CD4-positive, alpha-beta T cell treated with Interferon alpha-2 for 1 hour (primary cell): Measurements from ENCODE around the gene PAWR.
A peak's percentile ranks its signal among the peaks of the same experiment; 100 is the strongest.
"Not testable (repeated sequence)": the region's sequence is repeated elsewhere in the genome, so short reads cannot be mapped to it uniquely, and the experiment has no call there.

Source experiments
- DNase-seq, 2 donors: peaks; one replicate each; pipeline ENCODE4 v3.0.0-alpha.2; 2020 to 2022

Gene PAWR

DNA sequence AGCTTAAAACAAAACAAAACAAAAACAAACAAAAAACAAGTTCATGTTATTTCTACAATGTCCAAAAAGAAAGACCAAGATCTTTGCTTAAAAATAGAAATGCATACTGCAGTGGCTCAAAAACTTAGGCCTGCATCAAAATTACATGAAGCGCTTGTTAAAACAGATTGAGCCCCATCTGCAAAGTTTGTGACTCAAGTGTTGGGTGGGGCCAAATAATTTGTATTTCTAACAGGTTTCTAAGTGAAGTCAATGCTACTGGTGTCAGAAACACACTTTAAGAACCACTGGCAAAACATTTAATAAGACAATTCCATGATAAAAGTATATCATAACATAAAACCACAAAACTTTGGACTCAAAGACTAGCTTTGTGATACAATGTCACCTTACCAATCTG is 105.6 kb downstream of the PAWR start:
- DNase-seq: no peak

DNA sequence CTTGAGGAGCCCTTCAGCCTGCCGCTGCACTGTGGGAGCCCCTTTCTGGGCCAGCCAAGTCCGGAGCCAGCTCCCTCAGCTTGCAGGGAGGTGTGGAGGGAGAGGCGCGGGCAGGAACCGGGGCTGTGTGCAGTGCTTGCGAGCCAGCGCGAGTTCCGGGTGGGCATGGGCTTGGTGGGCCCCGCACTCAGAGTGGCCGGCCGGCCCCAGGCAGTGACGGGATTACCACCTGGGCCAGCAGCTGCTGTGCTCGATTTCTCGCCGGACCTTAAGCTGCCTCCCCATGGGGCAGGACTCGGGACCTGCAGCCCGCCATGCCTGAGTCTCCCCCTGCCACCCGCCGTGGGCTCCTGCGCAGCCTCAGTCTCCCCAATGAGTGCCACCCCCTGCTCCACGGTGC is 116.9 kb downstream of the PAWR start:
- DNase-seq: no peak

DNA sequence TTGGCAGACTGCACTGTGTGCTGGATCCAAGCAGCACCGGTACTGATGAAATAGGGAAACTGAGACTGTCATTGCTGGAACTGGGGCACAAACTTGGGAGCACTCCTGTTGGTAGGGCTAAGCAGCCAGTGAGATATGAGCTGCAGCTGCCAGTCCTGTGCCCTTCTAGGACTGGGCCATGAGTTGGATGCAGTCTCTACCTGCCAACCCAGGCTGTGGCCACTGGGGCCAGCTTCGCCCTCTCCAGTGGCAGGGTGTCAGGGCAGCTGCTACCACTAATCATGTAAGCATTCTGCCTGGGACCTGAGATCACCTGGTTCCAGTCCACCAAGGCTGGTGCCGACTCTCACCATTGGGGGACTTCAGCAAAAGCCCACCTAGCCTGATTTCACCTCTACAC is 121.1 kb downstream of the PAWR start:
- no peak for DNase-seq

DNA sequence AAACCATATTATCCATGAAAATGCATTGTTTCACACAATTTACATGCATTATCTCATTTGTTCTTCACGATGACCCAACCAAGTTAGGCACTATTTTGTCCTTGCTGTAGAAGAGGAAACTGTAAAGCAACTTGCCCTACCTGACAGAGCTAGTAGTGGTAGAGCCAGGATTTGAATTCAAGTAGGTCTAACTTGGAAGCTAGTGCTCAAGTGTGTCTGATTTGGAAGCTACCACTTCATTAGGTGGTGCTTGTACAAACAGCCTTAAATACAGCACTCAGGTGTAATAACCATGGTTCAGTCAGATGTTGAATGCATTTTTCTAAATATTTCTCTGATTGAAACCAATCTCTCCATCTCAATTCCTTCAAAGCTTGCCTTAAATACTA is 123.6 kb downstream of the PAWR start:
- no peak for DNase-seq

DNA sequence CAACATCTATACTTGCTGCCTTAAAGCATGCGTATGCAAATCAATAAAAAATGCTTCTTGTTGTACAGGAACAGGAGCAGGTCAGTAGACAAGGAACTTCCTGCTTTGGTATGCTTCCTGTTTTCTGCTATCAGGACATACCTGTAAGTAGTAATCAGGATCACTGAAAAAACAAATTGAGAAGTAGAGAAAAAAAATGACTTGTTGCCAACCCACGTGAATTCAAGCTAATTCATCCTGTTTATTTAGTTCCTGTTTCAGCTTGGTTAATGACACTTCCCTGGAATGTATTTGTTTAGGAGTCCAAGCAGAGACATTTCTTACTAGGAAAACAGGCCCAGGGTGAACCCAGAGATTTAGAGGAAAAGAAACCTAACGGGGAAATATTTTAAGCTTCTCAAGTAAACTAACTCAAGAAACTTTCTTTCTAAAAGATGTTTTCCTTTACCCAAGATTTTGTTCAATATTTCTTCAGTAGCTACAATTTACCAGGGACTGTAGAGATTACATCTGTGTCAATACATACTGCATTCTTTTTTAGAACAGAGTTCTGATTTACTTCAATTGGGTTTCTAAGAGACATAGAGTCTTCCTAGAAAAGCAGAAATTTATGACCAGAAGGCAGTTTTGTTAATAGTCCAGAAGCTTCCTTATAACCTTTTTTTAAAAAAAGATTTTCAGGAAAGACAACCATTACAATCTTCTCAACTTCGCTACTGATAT is 124.2 kb downstream of the PAWR start:
- DNase-seq: no peak

DNA sequence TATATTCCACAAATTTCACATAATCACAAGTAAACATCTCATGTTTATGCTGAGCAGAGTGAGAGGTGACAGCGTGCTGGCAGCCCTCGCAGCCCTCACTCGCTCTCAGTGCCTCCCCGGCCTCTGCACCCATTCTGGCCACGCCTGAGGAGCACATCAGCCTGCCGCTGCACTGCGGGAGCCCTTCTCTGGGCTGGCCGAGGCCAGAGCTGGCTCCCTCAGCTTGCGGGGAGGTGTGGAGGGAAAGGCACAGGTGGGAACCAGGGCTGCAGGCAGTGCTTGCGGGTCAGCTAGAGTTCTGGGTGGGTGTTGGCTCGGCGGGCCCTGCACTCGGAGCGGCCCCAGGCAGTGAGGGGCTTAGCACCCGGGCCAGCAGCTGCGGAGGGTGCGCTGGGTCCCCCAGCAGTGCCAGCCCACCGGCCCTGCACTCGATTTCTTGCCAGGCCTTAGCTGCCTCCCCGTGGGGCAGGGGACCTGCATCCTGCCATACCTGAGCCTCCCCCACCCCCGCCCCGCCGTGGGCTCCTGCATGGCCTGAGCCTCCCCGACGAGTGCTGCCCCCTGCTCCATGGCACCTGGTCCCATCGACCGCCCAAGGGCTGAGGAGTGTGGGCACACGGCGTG is 125.9 kb downstream of the PAWR start:
- DNase-seq: not testable (repeated sequence)

DNA sequence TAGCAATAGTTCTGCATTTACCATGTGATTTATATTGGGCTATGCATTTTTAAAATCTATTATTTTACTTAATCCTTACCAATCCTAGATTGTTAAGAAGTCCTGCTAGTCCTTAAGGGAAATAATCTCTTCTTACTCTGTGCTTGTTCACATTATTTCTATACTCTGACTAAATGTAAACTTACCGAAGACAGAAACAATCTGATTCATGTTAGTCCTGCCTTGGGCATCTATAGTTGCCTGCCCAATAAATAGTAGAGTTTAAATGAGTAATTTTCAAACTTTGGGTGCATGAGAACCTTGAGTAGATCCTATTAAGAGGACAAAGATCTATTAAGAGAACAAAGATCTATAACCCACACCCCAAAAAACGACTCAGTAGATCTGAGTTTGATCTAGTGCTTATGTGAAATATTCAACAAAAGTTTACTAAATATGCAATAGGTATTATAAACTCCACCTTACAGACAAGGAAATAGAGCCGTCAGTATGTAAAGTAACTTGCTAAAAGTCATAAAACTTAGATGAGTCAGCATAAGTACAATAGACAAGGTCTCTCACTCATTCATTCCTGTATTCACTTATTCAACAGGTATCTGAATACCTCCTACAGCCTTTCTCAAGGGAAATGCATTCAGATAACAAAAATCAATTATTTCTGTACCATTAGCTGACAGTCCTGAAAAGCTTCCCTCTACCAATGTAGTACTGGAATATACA is 127.6 kb downstream of the PAWR start:
- no peak for DNase-seq

DNA sequence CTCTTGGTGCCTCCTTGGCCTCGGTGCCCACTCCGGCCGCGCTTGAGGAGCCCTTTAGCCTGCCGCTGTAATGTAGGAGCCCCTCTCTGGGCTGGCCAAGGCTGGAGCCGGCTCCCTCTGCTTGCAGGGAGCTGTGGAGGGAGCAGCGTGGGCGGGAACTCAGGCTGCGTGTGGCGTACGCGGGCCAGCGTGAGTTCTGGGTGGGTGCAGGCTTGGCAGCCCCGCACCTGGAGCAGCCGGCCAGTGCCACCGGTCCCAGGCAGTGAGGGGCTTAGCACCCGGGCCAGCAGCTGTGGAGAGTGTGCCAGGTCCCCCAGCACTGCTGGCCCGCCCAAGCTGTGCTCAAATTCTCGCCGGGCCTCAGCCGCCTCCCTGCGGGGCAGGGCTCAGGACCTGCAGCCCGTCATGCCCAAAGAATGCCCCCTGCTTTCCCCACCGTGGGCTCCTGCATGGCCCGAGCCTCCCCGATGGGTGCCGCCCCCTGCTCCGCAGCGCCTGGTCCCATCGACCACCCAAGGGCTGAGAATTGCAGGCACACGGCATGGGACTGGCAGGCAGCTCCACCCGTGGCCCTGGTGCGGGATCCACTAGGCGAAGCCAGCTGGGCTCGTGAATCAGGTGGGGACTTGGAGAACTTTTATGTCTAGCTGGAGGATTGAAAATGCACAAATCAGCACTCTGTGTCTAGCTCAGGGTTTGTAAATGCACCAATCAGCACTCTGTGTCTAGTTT is 129.2 kb downstream of the PAWR start:
- DNase-seq: no peak

DNA sequence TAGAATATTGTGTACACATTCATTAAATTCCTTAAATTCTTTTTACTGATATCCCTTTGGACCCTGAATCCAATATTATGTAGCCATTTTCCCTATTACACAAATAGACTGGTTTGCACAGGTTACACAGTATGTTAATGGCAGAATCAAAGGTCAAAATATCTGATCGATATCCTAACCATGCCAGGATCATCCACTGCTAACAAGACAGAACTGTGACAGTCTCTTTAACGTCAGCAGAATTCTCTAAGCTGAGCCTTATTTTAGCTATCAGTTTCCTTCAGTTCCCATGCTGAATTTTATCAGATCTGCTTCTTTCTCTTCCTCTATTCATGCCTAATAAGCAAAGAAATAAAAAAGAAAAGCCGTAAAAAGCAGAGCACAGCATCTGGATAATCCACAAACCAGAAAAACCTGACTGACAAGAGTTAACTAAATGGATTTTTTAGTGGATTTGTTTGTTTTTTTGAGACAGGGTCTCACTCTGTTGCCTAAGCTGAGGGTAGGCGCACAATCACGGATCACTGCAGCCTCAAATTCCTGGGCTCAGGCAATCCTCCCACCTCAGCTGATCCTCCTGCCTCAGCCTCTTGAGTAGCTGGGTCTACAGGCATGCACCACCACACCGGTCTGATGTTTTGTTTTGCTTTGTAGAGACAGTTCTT is 130.4 kb downstream of the PAWR start:
- no peak for DNase-seq

DNA sequence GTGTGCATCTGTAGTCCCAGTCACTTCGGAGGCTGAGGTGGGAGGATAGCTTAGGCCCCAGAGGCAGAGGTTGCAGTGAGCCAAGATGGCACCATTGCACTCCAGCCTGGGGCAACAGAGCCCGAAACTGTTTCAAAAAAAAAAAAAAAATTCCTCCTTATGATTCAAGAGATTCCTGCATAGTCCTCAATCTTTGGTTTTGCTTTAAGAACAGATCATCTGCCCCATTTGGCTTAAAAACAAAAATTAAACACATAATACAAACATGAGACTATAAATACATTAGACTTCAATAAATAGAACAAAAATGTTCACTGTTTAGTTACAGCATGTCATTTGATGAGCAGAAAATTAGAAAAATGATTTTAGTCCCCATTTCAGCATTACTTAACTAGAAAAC is 131.2 kb downstream of the PAWR start:
- no peak for DNase-seq

DNA sequence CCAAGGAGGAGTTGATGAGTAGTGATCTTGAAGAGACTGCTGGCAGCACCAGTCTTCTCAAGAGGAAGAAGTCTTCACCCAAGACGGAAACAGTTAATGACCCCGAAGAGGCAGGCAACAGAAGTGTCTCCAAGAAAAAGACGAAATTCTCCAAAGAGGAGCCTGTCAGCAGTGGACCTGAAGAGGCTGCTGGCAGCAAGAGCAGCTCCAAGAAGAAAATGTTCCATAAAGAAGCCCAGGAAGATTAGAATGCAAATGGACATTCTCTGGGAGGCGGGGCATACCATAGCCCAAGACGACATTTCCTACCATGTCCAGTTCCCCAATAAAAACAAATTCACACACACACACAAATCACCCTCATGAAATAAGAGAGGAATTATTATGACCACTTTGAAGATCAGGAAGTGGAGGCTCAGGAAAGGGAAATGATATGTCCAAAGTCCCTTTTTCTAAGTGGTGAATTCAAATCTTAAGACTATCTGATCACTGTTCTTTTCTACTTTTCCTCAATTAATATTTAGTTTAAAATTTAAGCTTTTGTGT is 131.8 kb downstream of the PAWR start:
- DNase-seq: no peak

DNA sequence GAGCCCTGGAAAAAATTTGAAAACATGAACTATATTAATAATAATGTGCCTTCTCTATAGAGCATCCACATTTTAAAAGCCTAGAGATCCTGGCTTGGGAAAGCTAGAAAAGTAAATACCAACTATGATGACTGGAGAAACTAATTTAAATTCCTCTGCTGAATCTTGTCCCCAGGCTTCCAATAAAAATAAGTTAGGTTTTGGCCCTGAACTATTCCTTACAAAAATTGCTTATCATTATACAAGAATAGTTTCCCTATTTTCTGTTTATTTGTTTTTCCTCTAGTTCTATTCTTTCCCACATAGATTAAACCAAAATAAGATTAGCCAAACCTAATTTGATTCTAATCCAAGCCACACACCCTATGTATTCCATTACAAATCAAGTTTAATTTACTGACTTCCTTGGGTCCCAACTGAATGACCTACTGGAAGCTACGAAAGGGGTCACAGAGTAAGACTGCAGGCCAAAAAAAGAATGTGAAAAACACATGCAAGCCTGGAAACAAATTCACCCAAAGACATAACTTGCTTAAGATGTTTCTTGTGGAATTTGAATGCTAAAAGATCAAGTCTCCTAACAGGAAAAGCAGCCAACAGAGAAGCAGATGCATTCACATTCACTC is 133.0 kb downstream of the PAWR start:
- no peak for DNase-seq

DNA sequence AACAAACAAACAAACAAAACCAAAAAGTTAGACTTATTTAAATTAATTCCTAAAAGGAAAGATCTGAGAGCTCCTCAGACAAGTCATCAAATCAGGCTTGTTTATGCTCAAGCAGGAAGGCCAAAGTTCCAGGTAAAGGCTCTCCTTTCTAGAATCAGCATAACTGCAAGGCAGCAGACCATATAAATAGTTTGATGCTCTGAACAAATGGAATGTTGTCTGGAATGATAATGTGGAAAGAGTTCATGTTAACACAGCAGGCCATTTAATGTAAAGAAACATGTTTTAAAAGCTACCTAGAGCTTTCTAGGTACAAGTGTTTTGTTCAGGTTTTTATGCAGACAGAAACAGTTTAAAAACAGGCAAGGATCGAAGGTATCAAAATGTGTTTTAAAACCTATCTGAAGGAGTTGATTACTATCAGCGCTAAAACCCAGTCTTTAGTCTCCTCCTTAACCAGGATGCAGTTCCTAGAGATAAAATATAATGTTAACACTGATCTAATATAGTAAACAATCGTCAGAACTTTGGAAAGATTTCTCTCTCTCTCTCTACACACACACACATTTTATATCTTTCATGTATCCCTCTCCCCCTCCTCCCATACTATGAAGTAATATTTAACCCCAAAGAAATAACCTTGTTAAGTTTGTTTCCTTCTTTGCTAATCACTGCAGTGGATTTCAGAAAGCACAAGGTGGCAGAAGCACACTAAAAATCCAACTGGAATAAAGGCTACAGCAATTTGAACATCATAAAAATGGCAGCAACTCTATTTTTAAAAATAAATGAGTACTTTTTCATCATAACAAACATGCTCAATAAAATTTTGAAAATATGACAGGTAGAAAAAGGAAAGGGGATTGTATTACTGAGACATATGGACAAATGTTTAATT is 135.5 kb downstream of the PAWR start:
- peak in 1 of 2 donors; percentile 6 for DNase-seq

DNA sequence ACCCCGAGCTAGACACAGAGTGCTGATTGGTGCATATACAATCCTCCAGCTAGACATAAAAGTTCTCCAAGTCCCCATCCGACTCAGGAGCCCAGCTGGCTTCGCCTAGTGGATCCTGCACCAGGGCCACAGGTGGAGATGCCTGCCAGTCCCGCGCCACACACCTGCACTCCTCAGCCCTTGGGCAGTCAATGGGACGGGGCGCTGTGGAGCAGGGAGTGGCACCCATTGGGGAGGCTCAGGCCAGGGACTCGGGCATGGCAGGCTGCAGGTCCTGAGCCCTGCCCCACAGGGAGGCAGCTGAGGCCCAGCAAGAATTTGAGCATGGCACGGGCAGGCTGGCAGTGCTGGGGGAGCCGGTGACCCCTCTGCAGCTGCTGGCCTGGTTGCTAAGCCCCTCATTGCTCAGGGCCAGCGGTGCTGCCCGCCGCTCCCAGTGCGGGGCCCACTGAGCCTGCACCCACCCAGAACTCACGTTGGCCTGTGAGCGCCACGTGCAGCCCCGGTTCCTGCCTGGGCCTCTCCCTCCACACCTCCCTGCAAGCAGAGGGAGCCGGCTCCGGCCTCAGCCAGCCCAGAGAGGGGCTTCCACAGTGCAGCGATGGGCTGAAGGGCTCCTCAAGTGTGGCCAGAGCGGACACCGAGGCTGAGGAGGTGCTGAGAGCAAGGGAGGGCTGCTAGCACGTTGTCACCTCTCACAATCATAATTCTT is 136.7 kb downstream of the PAWR start:
- no peak for DNase-seq

DNA sequence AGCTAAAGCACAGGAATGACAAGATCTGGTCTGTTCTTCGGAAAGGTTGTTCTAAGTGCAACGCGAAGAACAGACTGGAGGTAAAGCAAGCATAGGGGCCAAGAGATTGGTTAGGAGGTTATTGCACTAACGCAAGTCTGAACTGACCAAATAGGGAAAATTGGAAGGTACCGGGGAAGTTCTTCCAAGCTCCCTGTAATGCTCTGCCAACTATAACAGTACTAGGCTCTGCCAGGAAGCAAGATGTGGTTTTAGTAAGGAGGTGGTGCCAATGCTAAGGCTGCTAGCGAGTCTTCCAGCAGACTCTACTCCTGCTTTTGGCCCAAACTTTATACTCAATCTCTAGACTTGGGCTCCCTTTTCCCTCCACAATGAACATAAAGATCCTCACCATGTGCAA is 138.6 kb downstream of the PAWR start:
- DNase-seq: no peak

DNA sequence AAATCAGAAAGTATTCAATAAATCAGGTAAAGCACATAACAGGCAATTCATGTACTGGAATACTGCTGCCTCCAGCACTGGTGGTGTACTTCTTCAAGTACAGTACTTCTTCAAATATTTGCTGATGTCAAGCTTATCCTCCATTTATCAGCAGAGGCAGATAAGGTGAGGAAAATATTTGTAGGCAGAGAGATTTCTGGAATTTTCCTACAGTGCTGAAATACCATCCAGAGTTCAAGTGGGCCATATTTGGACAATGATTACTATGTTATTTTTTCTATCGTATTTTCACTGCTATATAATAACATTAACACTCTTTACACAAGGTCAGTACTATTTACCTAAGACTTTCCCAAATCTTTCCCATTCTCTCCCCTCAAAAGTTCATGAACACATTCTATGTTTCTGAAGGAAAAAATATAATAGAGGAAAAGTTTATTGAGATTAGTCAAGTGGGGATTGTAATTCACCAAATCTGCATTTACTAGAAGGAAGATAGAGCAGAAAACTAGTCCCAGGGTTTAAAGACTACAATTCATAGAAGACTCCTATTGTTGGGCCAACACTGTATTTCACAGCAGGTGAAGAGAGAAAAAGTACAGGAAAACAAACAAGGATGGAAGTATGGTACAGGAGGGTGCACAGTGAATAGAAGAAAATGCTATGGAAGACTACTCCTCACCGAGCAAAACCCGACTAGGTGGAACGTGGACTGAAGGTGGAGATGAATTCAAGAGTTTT is 141.1 kb downstream of the PAWR start:
- DNase-seq: no peak

DNA sequence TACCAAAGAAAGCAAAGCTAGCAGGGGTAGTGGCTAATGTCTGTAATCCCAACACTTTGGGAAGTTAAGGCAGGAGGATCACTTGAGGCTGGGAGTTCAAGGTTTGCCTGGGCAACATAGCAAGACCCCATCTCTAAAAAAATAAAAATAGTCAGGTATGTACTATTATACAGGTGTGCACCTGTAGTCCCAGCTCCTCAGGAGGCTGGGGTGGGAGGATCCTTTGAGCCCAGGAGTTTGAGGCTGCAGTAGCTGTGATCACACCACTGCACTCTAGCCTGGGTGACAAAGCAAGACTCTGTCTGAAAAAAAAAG is 142.2 kb downstream of the PAWR start:
- no peak for DNase-seq

DNA sequence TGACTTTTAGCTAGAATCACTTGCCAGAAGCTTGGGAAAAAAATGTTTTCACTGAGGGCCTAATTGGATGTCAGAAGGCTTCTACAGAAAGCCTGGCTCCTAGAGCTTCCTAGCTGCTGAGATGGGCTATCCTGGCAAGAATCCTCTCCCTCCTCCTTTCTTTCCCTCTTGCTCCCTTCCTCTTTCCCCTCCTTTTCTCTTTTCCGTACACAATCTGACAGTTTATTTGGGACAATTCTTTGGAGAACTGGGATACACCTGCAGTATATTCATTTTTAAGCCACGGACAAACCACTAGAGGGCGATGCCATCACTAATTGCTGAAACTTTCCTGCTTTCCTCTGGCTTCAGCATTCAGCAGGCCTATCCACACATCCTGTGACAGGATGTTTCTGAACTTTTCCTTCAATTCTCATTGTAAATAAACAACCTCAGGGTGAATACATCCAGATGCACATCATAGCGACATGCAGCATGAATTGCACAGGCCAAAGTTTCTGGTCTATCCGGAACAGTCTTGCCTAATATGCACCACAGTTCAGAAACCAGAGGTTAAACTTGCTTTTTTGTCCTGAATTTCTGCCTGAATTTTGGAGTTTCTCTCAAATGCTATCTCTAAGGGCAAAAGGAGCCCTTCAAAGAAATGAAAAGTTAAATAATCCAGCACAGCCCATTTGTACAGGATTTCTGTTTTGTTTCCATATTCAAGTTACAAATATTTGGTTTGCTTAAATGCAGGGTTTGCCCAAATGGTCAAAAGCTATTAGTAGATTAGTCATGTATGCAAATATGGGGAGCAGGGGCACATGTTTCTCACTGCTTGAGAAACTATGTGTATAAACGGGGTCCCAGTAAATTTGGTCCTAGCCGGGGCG is 142.8 kb downstream of the PAWR start:
- peak in 1 of 2 donors; percentile 6 for DNase-seq
